ENCODE data around the gene DCUN1D3. TPM values are rescaled to one million over a fixed set of nuclear protein-coding genes. Genes with fewer than 3 reads are reported as not detected.
A peak's percentile ranks its signal among the peaks of the same experiment; 100 is the strongest.

Gene DCUN1D3
- total RNA-seq, 4 donors from 2014 or later: 10.3 to 13.7 (median 11.8) TPM

DNA sequence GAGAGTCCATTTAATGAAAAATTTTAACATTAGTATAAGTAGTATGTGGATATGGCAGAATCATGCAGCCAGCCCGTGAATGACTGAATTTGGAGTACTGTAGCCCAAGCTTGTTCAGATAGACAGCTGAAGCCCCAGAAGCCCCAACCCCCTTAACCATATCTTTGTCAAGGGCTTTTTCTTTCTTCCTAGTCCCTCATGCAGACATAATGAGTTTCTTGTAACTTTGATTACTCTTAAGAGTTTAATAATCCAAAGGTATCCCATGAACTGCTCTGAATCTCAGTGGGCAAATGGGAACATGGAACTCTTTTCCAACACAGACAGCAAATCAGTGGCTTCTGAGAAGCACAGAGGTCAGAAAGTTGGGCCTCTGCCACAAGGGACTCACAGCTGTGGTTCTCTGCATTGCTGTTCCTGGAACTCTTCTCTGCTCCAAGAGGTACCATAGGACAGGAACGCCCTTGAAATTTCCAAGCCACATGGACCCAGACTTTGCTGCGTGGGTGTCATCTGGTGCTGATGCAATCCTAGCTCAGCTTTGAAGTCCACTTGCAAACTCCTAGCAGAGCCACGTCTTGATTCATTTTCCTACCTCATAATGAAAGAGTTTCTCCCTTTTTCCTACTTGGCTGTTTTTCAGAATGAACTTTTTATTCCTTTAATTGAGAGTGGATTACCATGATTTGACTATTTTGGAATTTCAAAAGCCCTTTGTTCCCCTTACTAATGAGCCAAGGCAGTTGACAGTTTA is 18.5 kb upstream of the DCUN1D3 start:
- Histone ChIP-seq H3K27ac (no peak overlapping the region), H3K36me3 (no peaks in the 10 kb centered on the region), H3K4me3 (replicated peaks in 1 of 3) (no peak overlapping the region), H3K27me3 (no peaks in the 10 kb centered on the region), H3K4me1 (peaks cover 1 to 3% of the 10 kb centered on the region in 2 donors), H3K9me3 (no peaks in the 10 kb centered on the region)
- DNase-seq: peak in 1 of 2 donors; percentile 11
- TF ChIP-seq, protein P1, sequence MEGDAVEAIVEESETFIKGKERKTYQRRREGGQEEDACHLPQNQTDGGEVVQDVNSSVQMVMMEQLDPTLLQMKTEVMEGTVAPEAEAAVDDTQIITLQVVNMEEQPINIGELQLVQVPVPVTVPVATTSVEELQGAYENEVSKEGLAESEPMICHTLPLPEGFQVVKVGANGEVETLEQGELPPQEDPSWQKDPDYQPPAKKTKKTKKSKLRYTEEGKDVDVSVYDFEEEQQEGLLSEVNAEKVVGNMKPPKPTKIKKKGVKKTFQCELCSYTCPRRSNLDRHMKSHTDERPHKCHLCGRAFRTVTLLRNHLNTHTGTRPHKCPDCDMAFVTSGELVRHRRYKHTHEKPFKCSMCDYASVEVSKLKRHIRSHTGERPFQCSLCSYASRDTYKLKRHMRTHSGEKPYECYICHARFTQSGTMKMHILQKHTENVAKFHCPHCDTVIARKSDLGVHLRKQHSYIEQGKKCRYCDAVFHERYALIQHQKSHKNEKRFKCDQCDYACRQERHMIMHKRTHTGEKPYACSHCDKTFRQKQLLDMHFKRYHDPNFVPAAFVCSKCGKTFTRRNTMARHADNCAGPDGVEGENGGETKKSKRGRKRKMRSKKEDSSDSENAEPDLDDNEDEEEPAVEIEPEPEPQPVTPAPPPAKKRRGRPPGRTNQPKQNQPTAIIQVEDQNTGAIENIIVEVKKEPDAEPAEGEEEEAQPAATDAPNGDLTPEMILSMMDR (IDR thresholded peaks at IDR 0.05): no peak
- no peak for TF ChIP-seq POLR2A (IDR thresholded peaks at IDR 0.05)
- intact Hi-C loops (cut with DNase I): no loop called here
- 70 to 83% methylated on average over 4 of the region's 4 CpGs for WGBS, 2 donors

DNA sequence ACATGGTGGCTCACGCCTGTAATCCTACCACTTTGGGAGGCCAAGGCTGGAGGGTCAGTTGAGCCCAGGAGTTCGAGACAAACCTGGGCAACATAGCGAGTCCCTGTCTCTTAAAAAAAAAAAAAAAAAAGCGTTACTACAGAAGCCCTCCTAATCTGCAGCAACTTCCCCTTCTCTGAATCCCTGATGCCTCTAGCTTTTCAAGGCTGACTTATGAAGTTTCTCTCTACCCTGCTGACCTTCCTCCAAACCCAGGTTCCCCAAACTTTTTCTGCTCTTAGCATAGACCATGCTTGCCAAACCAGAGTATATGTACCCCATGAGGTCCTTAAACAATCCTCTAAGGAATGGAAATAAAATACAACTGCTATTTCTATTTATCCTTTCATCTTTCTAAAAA is 16.8 kb upstream of the DCUN1D3 start:
- WGBS, 2 donors: 91 to 98% methylated on average over 4 of the region's 4 CpGs
- peaks cover 3 to 8% of the 10 kb centered on the region in 2 donors for H3K4me1 ChIP-seq
- H3K27me3 ChIP-seq: no peaks in the 10 kb centered on the region
- no peak overlapping the region for H3K4me3 ChIP-seq (replicated peaks in 1 of 3)
- DNase-seq: no peak
- H3K9me3 ChIP-seq: no peaks in the 10 kb centered on the region
- TF ChIP-seq, protein P1 (IDR thresholded peaks at IDR 0.05): no peak
- TF ChIP-seq POLR2A (IDR thresholded peaks at IDR 0.05): no peak
- intact Hi-C loops (cut with DNase I): no loop called here
- no peaks in the 10 kb centered on the region for H3K36me3 ChIP-seq
- H3K27ac ChIP-seq: no peak overlapping the region

GRCh38 chr16:20916289-20916688 is 16.1 kb upstream of the DCUN1D3 start:
- intact Hi-C loops (cut with DNase I): no loop called here

GRCh38 chr16:20911361-20911760 is 11.2 kb upstream of the DCUN1D3 start:
- intact Hi-C loops (cut with DNase I): no loop called here
- Histone ChIP-seq H3K4me3 (replicated peaks in 1 of 3) (no peak overlapping the region), H3K9me3 (no peaks in the 10 kb centered on the region), H3K36me3 (no peaks in the 10 kb centered on the region), H3K27me3 (no peaks in the 10 kb centered on the region), H3K27ac (peak overlapping the region in 1 of 3 donors; percentile 63), H3K4me1 (peaks cover 8 to 34% of the 10 kb centered on the region in 2 donors)
- TF ChIP-seq, protein P1 (IDR thresholded peaks at IDR 0.05): no peak
- TF ChIP-seq POLR2A (IDR thresholded peaks at IDR 0.05): no peak
- DNase-seq: no peak
- 50 to 58% methylated on average over 1 of the region's 1 CpG for WGBS, 2 donors

More at GRCh38 chr16:20916289-20916688, 16.1 kb upstream of the DCUN1D3 start:
- Histone ChIP-seq H3K36me3 (no peaks in the 10 kb centered on the region), H3K4me3 (replicated peaks in 1 of 3) (no peak overlapping the region), H3K27ac (no peak overlapping the region), H3K27me3 (no peaks in the 10 kb centered on the region), H3K4me1 (peaks cover 3 to 14% of the 10 kb centered on the region in 2 donors), H3K9me3 (no peaks in the 10 kb centered on the region)
- TF ChIP-seq, protein P1 (IDR thresholded peaks at IDR 0.05): no peak
- no peak for TF ChIP-seq POLR2A (IDR thresholded peaks at IDR 0.05)
- DNase-seq: no peak
- WGBS, 2 donors: 84 to 93% methylated on average over 10 of the region's 10 CpGs

- TF ChIP-seq, protein P1 (IDR thresholded peaks at IDR 0.05): no peak
- TF ChIP-seq POLR2A (IDR thresholded peaks at IDR 0.05): no peak
- peaks cover 13 to 39% of the 10 kb centered on the region in 2 donors for H3K4me1 ChIP-seq
Observed at GRCh38 chr16:20910781-20911321, 10.7 kb upstream of the DCUN1D3 start.

More at GRCh38 chr16:20910781-20911321, 10.7 kb upstream of the DCUN1D3 start:
- peak overlapping the region in 1 of 3 donors; percentile 63 for H3K27ac ChIP-seq
- H3K36me3 ChIP-seq: no peaks in the 10 kb centered on the region
- DNase-seq: no peak
- no peaks in the 10 kb centered on the region for H3K27me3 ChIP-seq
- intact Hi-C loops (cut with DNase I): no loop called here
- H3K9me3 ChIP-seq: no peaks in the 10 kb centered on the region
- 28 to 48% methylated on average over 2 of the region's 2 CpGs for WGBS, 2 donors
- no peak overlapping the region for H3K4me3 ChIP-seq (replicated peaks in 1 of 3)
